PC-9 (cell line): Measurements from ENCODE around the gene RPS3. TPM values are rescaled to one million over a fixed set of nuclear protein-coding genes. Genes with fewer than 3 reads are reported as not detected.
"Not testable (repeated sequence)": the region's sequence is repeated elsewhere in the genome, so short reads cannot be mapped to it uniquely, and the experiment has no call there.

Experiments used
- BruUV-seq: library from RNA; stranded (reverse); fragments of 400-500 nt; replicated peaks from 2 replicates; lab custom pipeline; 2021; lab: Mats Ljungman, UMichigan
- CTCF ChIA-PET: fragments of 300-600 bp; sonication (Branson Sonifier 250); formaldehyde crosslinking; loops from one replicate; lab custom pipeline; 2022; ENCODE audit warnings: antibody characterized with exemption; lab: Charles Lee
- POLR2A ChIA-PET: fragments of 300-600 bp; sonication (Branson Sonifier 250); formaldehyde crosslinking; loops from one replicate; lab custom pipeline; 2022; ENCODE audit warnings: antibody characterized with exemption; ENCODE audit not compliant: unreplicated experiment; lab: Charles Lee
- DNase-seq, 2 experiments: peaks; one replicate each; pipeline versions ENCODE4 v3.0.0 to v3.0.0-alpha.2; 2015 to 2022; ENCODE audit warnings: mixed read lengths in 1 of 2
- H2AFZ ChIP-seq: fragments of 200-600 bp; sonication (generic); 2 replicates; pipeline ENCODE4 v1.8.1; 2017; ENCODE audit warnings: antibody characterized with exemption
- H3F3A ChIP-seq: fragments of 200-600 bp; sonication (generic); 2 replicates; pipeline ENCODE4 v1.8.1; 2017; ENCODE audit warnings: antibody characterized with exemption, mild to moderate bottlenecking, low read depth; ENCODE audit not compliant: insufficient read depth
- H3K27ac ChIP-seq: fragments of 200-600 bp; sonication (generic); 2 replicates; pipeline ENCODE4 v1.6.1; 2016; ENCODE audit warnings: mixed run types
- H3K27me3 ChIP-seq: fragments of 200-600 bp; sonication (generic); 2 replicates; pipeline ENCODE4 v1.6.1; 2016; ENCODE audit warnings: low read depth, mixed run types; ENCODE audit not compliant: insufficient read depth
- H3K36me3 ChIP-seq: fragments of 200-600 bp; sonication (generic); 2 replicates; pipeline ENCODE4 v1.6.1; 2016; ENCODE audit warnings: low read depth, mixed run types
- H3K4me1 ChIP-seq: fragments of 200-600 bp; sonication (generic); replicated peaks from 2 replicates; pipeline ENCODE4 v1.6.1; 2016; ENCODE audit warnings: mixed run types; ENCODE audit not compliant: insufficient read depth
- H3K4me2 ChIP-seq: fragments of 200-600 bp; sonication (generic); 2 replicates; pipeline ENCODE4 v1.6.1; 2017; ENCODE audit warnings: mixed run types
- H3K4me3 ChIP-seq: fragments of 200-600 bp; sonication (generic); 2 replicates; pipeline ENCODE4 v1.6.1; 2016; ENCODE audit warnings: mixed run types
- H3K79me2 ChIP-seq: fragments of 200-600 bp; sonication (generic); 2 replicates; pipeline ENCODE4 v1.6.1; 2017; ENCODE audit warnings: low read depth, mixed run types
- H3K9me2 ChIP-seq: fragments of 200-600 bp; sonication (generic); 2 replicates; pipeline ENCODE4 v1.8.1; 2017; ENCODE audit warnings: mild to moderate bottlenecking; ENCODE audit not compliant: insufficient read depth
- H3K9me3 ChIP-seq: fragments of 200-600 bp; sonication (generic); 2 replicates; pipeline ENCODE4 v1.8.1; 2016; ENCODE audit warnings: low read depth; ENCODE audit not compliant: insufficient read depth
- H4K20me1 ChIP-seq: fragments of 200-600 bp; sonication (generic); 2 replicates; pipeline ENCODE4 v1.8.1; 2017; ENCODE audit not compliant: insufficient read depth
- CTCF ChIP-seq: fragments of 200-600 bp; sonication (generic); conservative IDR thresholded peaks from 2 replicates; pipeline ENCODE4 v1.6.1; 2017; ENCODE audit warnings: mixed run types, antibody characterized with exemption, mild to moderate bottlenecking, moderate library complexity
- EZH2 ChIP-seq: fragments of 200-600 bp; sonication (generic); IDR thresholded peaks from 2 replicates; pipeline ENCODE4 v1.8.0; 2017; ENCODE audit warnings: antibody characterized with exemption, low read depth
- intact Hi-C: fragments of 100-400 bp; cut with micrococcal nuclease; formaldehyde crosslinking; loops from one replicate; pipeline ENCODE4 v1.10.0; 2022; ENCODE audit not compliant: unreplicated experiment
- total RNA-seq: library from RNA; stranded (reverse); gene quantifications from 2 replicates; pipeline ENCODE4 v1.2.3, GENCODE V29; 2021

Gene RPS3
- total RNA-seq, 1 experiment from 2014 or later = 4,011 TPM

GRCh38 chr11:75406338-75406777 lies 7.0 kb downstream of the RPS3 start:
- intact Hi-C loops = loop anchor here (5.0 kb wide), 1 partner anchor 126 kb away; no protein-coding TSS in a partner anchor
- CTCF ChIA-PET = no interaction called here

GRCh38 chr11:75408957-75409219 lies 9.6 kb downstream of the RPS3 start:
- POLR2A ChIA-PET = interaction anchor here (0.6 kb wide), 1 partner anchor 638 kb away, joined by 3 read pairs; no protein-coding TSS in a partner anchor
- TF ChIP-seq EZH2 (no peak), CTCF (no peak)
- no peak overlapping the region for H2AFZ ChIP-seq
- H3K27ac ChIP-seq = no peak overlapping the region
- peaks cover 71% of the 10 kb centered on the region for H3F3A ChIP-seq
- intact Hi-C loops = loop anchor here (5.0 kb wide), 1 partner anchor 123 kb away; no protein-coding TSS in a partner anchor
- peaks cover 57% of the 10 kb centered on the region for H4K20me1 ChIP-seq
- H3K4me1 ChIP-seq = peaks cover 3% of the 10 kb centered on the region; the same call in 1 of the 2 replicates
- H3K79me2 ChIP-seq = peaks cover 40% of the 10 kb centered on the region
- CTCF ChIA-PET = no interaction called here
- H3K9me2 ChIP-seq = no peaks in the 10 kb centered on the region
- no peaks in the 10 kb centered on the region for H3K27me3 ChIP-seq
- H3K4me2 ChIP-seq = no peak overlapping the region
- no peak overlapping the region for H3K4me3 ChIP-seq
- no TSS peak for BruUV-seq
- no peaks in the 10 kb centered on the region for H3K9me3 ChIP-seq
- no peak for DNase-seq
- H3K36me3 ChIP-seq = peaks cover 44% of the 10 kb centered on the region

More at GRCh38 chr11:75406338-75406777, 7.0 kb downstream of the RPS3 start:
- no peaks in the 10 kb centered on the region for H3K9me3 ChIP-seq
- BruUV-seq = no TSS peak
- H3K36me3 ChIP-seq = peaks cover 70% of the 10 kb centered on the region
- no peak for DNase-seq
- peaks cover 82% of the 10 kb centered on the region for H3F3A ChIP-seq
- no peak for TF ChIP-seq CTCF
- TF ChIP-seq EZH2 = no peak
- no peak overlapping the region for H3K4me3 ChIP-seq
- H4K20me1 ChIP-seq = peaks cover 76% of the 10 kb centered on the region
- no peak overlapping the region for H2AFZ ChIP-seq
- POLR2A ChIA-PET = no interaction called here
- peaks cover 26% of the 10 kb centered on the region for H3K4me1 ChIP-seq
- H3K27me3 ChIP-seq = no peaks in the 10 kb centered on the region
- H3K9me2 ChIP-seq = no peaks in the 10 kb centered on the region
- H3K79me2 ChIP-seq = peaks cover 66% of the 10 kb centered on the region
- no peak overlapping the region; the same call in 1 of the 2 replicates for H3K27ac ChIP-seq
- no peak overlapping the region for H3K4me2 ChIP-seq

DNA sequence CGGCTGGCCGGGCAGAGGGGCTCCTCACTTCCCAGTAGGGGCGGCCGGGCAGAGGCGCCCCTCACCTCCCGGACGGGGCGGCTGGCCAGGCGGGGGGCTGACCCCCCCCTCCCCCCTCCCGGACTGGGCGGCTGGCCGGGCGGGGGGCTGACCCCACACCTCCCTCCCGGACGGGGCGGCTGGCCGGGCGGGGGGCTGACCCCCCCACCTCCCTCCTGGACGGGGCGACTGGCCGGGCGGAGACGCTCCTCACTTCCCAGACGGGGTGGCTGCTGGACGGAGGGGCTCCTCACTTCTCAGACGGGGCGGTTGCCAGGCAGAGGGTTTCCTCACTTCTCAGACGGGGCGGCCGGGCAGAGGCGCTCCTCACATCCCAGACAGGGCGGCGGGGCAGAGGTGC lies 10.7 kb downstream of the RPS3 start:
- H3K9me3 ChIP-seq, POLR2A ChIA-PET, H2AFZ ChIP-seq, DNase-seq, CTCF ChIA-PET, H3K27ac ChIP-seq, H3K4me3 ChIP-seq, H3K9me2 ChIP-seq, BruUV-seq, H3K27me3 ChIP-seq, H3K4me2 ChIP-seq, H3K4me1 ChIP-seq: not testable (repeated sequence)
- Histone ChIP-seq H3F3A (peaks cover 63% of the 10 kb centered on the region), H4K20me1 (peaks cover 46% of the 10 kb centered on the region), H3K79me2 (peaks cover 30% of the 10 kb centered on the region), H3K36me3 (peaks cover 33% of the 10 kb centered on the region)
- intact Hi-C loops = loop anchor here (5.0 kb wide), 1 partner anchor 122 kb away; no protein-coding TSS in a partner anchor

DNA sequence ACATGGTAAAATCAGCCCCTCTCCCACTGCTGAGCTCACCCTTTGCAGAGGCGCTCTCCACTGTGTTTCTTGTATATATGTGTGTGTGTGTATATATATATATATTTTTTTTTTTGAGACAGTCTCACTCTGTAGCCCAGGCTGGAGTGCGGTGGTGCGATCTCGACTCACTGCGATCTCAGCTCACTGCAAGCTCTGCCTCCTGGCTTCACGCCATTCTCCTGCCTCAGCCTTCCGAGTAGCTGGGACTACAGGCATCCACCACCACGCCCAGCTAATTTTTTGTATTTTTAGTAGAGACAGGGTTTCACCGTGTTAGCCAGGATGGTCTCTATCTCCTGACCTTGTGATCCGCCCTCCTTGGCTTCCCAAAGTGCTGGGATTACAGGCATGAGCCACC lies 13.8 kb downstream of the RPS3 start:
- H3K79me2 ChIP-seq, BruUV-seq, H3K27ac ChIP-seq, intact Hi-C loops, H3K9me3 ChIP-seq, CTCF ChIA-PET, H3K36me3 ChIP-seq, H3K4me1 ChIP-seq, POLR2A ChIA-PET, H3K27me3 ChIP-seq, H3K9me2 ChIP-seq, H3K4me3 ChIP-seq, DNase-seq, H3K4me2 ChIP-seq, H2AFZ ChIP-seq: not testable (repeated sequence)
- Histone ChIP-seq H4K20me1 (peaks cover 14% of the 10 kb centered on the region), H3F3A (peaks cover 32% of the 10 kb centered on the region)
